LNCAP (cell line): Measurements from ENCODE around the gene MAN2A2.

Experiments used
- CTCF ChIP-seq: fragments of 450-650 bp; IDR thresholded peaks from 2 replicates; pipeline ENCODE4 v1.5.1; 2017; ENCODE audit warnings: mild to moderate bottlenecking

The MAN2A2 gene

GRCh38 chr15:90941038-90941437, 37.9 kb downstream of the MAN2A2 start:
- TF ChIP-seq CTCF, result no peak

- no peak for TF ChIP-seq CTCF
Observed at GRCh38 chr15:90942354-90943120, 39.4 kb downstream of the MAN2A2 start.

GRCh38 chr15:90945091-90945490, 42.0 kb downstream of the MAN2A2 start:
- TF ChIP-seq CTCF, result no peak

GRCh38 chr15:90946538-90946937, 43.4 kb downstream of the MAN2A2 start:
- no peak for TF ChIP-seq CTCF

GRCh38 chr15:90946941-90947576, 44.0 kb downstream of the MAN2A2 start:
- no peak for TF ChIP-seq CTCF

- no peak for TF ChIP-seq CTCF
Observed at GRCh38 chr15:90947577-90948357, 44.7 kb downstream of the MAN2A2 start.

GRCh38 chr15:90948506-90948905, 45.4 kb downstream of the MAN2A2 start:
- no peak for TF ChIP-seq CTCF
